SH-SY5Y (cell line): ENCODE data around the gene AHNAK.

Source experiments
- GATA2 ChIP-seq: IDR thresholded peaks from 2 replicates; pipeline ENCODE4 v1.6.1; 2011; ENCODE audit warnings: mild to moderate bottlenecking, low read depth, low read length
- GATA3 ChIP-seq: IDR thresholded peaks from 2 replicates; pipeline ENCODE4 v1.6.1; 2011; ENCODE audit warnings: low read depth, mild to moderate bottlenecking, low read length, moderate library complexity

DNA sequence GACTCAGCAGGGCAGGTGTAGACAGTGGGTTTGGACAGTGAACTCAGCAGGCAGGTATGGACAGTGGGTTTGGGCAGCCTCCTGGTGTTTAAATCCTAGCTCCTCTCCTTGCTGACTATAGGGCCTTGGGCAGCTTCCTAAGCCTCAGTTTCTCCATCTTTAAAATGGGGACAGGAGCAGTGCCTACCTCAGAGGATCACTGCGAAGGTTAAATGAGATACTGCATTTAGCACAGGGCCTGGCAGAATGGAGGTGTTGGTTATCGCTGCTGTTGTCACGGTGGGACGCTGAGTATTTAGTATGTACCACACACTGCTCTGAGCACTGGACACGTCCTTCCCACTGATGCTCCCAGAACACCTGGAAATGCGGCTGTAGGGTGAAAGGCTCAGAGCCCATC, 142.2 kb downstream of the AHNAK start:
- TF ChIP-seq GATA3 (no peak), GATA2 (no peak)
